Endothelial cell (in vitro differentiated cells): Measurements from ENCODE around the gene MAPK13. TPM values are rescaled to one million over a fixed set of nuclear protein-coding genes. Genes with fewer than 3 reads are reported as not detected.
A peak's percentile ranks its signal among the peaks of the same experiment; 100 is the strongest.

ENCODE experiments used
- DNase-seq: peaks from one replicate; pipeline ENCODE4 v3.0.0; 2021; ENCODE audit warnings: low spot score
- H3K27ac Mint-ChIP-seq: one replicate; pipeline ENCODE4 v1.8.0; 2021; ENCODE audit warnings: mixed read lengths, inconsistent platforms; ENCODE audit not compliant: unreplicated experiment
- H3K27me3 Mint-ChIP-seq: one replicate; pipeline ENCODE4 v1.8.0; 2021; ENCODE audit warnings: mild to moderate bottlenecking, moderate library complexity, mixed read lengths, inconsistent platforms; ENCODE audit not compliant: unreplicated experiment
- H3K36me3 Mint-ChIP-seq: one replicate; pipeline ENCODE4 v1.8.0; 2021; ENCODE audit warnings: mild to moderate bottlenecking, low read depth, mixed read lengths, inconsistent platforms; ENCODE audit not compliant: unreplicated experiment
- H3K4me1 Mint-ChIP-seq: one replicate; pipeline ENCODE4 v1.8.0; 2021; ENCODE audit warnings: mild to moderate bottlenecking, mixed read lengths, inconsistent platforms; ENCODE audit not compliant: unreplicated experiment
- H3K4me3 Mint-ChIP-seq: one replicate; pipeline ENCODE4 v1.8.0; 2021; ENCODE audit warnings: mild to moderate bottlenecking, mixed read lengths, inconsistent platforms; ENCODE audit not compliant: unreplicated experiment
- H3K9me3 Mint-ChIP-seq: one replicate; pipeline ENCODE4 v1.8.0; 2021; ENCODE audit warnings: mixed read lengths, inconsistent platforms; ENCODE audit not compliant: unreplicated experiment
- total RNA-seq: library from RNA; stranded (reverse); fragmentation: NEBNext Ultra II Directional; extraction: Animal tissue kit (Norgen Biotek cat#: 25700); gene quantifications from one replicate; pipeline ENCODE4 v1.2.1, GENCODE V29; 2021; ENCODE audit not compliant: unreplicated experiment
- TF ChIP-seq, protein P1 (sequence below): fragments of 200-600 bp; sonication (generic); IDR thresholded peaks from one replicate; pipeline ENCODE4 v1.5.0; 2021; ENCODE audit warnings: antibody characterized with exemption; ENCODE audit not compliant: unreplicated experiment

The MAPK13 gene
- total RNA-seq, 1 donor from 2014 or later = 6.6 TPM

DNA sequence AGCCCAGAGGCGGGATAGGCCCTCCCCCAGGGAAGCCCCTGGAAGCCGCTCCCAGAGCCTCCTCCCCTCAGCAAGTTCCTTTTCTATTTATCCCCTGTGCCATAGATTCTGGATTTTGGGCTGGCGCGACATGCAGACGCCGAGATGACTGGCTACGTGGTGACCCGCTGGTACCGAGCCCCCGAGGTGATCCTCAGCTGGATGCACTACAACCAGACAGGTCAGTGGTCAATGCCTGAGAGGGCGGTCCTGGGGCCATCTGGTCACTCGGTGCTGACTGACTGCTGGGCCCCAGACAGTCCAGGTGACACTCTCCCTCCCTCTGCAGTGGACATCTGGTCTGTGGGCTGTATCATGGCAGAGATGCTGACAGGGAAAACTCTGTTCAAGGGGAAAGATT, 6.2 kb downstream of the MAPK13 start:
- DNase-seq = no peak
- TF ChIP-seq, protein P1, sequence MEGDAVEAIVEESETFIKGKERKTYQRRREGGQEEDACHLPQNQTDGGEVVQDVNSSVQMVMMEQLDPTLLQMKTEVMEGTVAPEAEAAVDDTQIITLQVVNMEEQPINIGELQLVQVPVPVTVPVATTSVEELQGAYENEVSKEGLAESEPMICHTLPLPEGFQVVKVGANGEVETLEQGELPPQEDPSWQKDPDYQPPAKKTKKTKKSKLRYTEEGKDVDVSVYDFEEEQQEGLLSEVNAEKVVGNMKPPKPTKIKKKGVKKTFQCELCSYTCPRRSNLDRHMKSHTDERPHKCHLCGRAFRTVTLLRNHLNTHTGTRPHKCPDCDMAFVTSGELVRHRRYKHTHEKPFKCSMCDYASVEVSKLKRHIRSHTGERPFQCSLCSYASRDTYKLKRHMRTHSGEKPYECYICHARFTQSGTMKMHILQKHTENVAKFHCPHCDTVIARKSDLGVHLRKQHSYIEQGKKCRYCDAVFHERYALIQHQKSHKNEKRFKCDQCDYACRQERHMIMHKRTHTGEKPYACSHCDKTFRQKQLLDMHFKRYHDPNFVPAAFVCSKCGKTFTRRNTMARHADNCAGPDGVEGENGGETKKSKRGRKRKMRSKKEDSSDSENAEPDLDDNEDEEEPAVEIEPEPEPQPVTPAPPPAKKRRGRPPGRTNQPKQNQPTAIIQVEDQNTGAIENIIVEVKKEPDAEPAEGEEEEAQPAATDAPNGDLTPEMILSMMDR = no peak
- Mint-ChIP-seq H3K9me3 (no peaks in the 10 kb centered on the region), H3K27ac (no peak overlapping the region), H3K4me3 (no peak overlapping the region), H3K27me3 (peaks cover 2% of the 10 kb centered on the region), H3K36me3 (peaks cover 4% of the 10 kb centered on the region), H3K4me1 (no peaks in the 10 kb centered on the region)

DNA sequence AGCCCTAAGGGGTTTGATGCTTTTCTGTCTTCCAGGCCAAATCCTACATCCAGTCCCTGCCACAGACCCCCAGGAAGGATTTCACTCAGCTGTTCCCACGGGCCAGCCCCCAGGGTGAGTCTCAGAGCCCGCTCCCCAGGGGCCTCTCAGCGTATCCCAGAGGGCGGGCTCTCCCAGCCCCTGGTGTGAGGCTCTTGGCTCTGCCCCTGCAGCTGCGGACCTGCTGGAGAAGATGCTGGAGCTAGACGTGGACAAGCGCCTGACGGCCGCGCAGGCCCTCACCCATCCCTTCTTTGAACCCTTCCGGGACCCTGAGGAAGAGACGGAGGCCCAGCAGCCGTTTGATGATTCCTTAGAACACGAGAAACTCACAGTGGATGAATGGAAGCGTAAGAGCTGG, 8.4 kb downstream of the MAPK13 start:
- no peak for DNase-seq
- Mint-ChIP-seq H3K4me3 (no peak overlapping the region), H3K9me3 (no peaks in the 10 kb centered on the region), H3K36me3 (peaks cover 3% of the 10 kb centered on the region), H3K27me3 (peaks cover 3% of the 10 kb centered on the region), H3K27ac (no peak overlapping the region), H3K4me1 (no peaks in the 10 kb centered on the region)
- TF ChIP-seq, protein P1 = no peak

DNA sequence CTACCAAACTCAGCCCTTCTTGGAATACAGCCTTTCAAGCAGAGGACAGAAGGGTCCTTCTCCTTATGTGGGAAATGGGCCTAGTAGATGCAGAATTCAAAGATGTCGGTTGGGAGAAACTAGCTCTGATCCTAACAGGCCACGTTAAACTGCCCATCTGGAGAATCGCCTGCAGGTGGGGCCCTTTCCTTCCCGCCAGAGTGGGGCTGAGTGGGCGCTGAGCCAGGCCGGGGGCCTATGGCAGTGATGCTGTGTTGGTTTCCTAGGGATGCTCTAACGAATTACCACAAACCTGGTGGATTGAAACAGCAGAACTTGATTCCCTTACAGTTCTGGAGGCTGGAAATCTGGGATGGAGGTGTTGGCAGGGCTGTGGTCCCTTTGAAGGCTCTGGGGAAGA, 9.1 kb downstream of the MAPK13 start:
- Mint-ChIP-seq H3K27me3 (peaks cover 3% of the 10 kb centered on the region), H3K36me3 (no peaks in the 10 kb centered on the region), H3K9me3 (no peaks in the 10 kb centered on the region), H3K4me1 (no peaks in the 10 kb centered on the region), H3K4me3 (no peak overlapping the region), H3K27ac (no peak overlapping the region)
- peak; percentile 60 for DNase-seq
- TF ChIP-seq, protein P1 = no peak

DNA sequence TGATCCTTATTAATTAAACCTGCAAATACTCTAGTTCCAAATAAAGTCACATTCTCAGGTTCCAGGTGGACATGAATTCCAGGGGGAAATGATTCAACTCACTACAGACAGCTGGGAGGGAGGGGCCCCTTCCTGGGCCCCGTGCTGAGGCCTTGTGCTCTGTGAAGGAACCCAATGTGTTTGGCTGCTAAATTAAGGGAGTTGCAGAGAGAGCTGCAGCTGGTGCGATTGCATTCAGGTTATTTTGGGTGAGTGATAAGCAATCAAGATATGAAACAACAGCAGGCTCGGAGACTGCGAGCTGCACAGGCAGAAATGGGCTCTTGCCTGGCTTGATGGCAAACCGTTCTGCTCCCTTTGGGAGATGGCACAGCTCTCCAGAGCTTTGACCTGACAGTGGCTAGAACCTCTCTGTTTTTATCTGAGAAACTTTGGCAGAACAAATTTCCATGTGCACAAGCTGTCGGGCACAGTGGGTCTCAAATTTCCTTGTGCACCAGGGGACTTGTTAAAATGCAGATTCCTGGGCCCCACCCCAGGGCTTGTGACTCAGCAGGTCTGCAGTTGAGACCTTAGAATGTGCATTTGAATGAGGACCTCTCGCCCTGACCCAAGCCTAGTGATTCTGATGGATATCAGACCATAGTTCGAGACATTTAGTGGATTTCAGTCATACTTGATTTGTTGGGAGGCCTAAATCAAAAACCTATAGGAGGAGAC, 9.8 kb downstream of the MAPK13 start:
- Mint-ChIP-seq H3K27me3 (peaks cover 2% of the 10 kb centered on the region), H3K4me3 (no peak overlapping the region), H3K4me1 (no peaks in the 10 kb centered on the region), H3K36me3 (no peaks in the 10 kb centered on the region), H3K27ac (no peak overlapping the region), H3K9me3 (no peaks in the 10 kb centered on the region)
- DNase-seq = no peak
- TF ChIP-seq, protein P1 = no peak

DNA sequence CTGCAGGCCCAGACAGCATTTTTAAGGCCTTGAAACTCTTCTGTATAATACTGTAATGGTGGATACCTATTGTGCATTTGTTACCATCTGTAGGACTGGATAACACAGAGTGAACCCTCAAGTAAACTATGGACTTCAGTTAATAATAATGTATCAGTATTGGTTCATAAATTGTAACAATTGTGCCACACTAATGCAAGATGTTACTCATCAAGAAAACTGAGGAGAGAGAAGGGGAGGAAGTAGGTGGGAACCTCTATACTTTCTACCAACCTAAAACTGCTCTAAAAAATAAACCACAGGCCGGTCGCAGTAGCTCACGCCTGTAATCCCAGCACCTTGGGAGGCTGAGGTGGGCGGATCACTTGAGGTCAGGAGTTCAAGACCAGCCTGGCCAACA, 10.8 kb downstream of the MAPK13 start:
- H3K9me3 Mint-ChIP-seq = no peaks in the 10 kb centered on the region
- H3K4me3 Mint-ChIP-seq = no peak overlapping the region

More for the DNA sequence above, 10.8 kb downstream of the MAPK13 start:
- no peak for DNase-seq
- Mint-ChIP-seq H3K4me1 (no peaks in the 10 kb centered on the region), H3K36me3 (no peaks in the 10 kb centered on the region), H3K27ac (no peak overlapping the region), H3K27me3 (peaks cover 1% of the 10 kb centered on the region)
- TF ChIP-seq, protein P1 = no peak
